PC-3 (cell line): ENCODE data around the gene AGTPBP1. TPM values are rescaled to one million over a fixed set of nuclear protein-coding genes. Genes with fewer than 3 reads are reported as not detected.
"Not testable (repeated sequence)": the region's sequence is repeated elsewhere in the genome, so short reads cannot be mapped to it uniquely, and the experiment has no call there.

Source experiments
- ATAC-seq: fragments of 200-7000 bp; cut with Tn5 transposase; 2 replicates; pipeline ENCODE4 v1.9.1; 2020; ENCODE audit warnings: mild to moderate bottlenecking, moderate library complexity
- BruUV-seq: library from RNA; stranded (reverse); fragments of 400-500 nt; replicated peaks from 2 replicates; lab custom pipeline; 2021; lab: Mats Ljungman, UMichigan
- CTCF ChIA-PET: fragments of 300-600 bp; sonication (Branson Sonifier 250); formaldehyde crosslinking; loops from one replicate; lab custom pipeline; 2022; ENCODE audit warnings: antibody characterized with exemption; lab: Charles Lee
- POLR2A ChIA-PET: fragments of 300-600 bp; sonication (Branson Sonifier 250); formaldehyde crosslinking; loops from one replicate; lab custom pipeline; 2022; ENCODE audit warnings: antibody characterized with exemption; ENCODE audit not compliant: unreplicated experiment; lab: Charles Lee
- DNase-seq: peaks from one replicate; pipeline ENCODE4 v3.0.0-alpha.2; 2015
- H2AFZ ChIP-seq: fragments of 300-600 bp; sonication (generic); 2 replicates; pipeline ENCODE4 v1.6.0; 2016; ENCODE audit warnings: antibody characterized with exemption, low read length
- H3F3A ChIP-seq: fragments of 300-600 bp; sonication (generic); one replicate; pipeline ENCODE4 v1.6.0; 2017; ENCODE audit warnings: antibody characterized with exemption, low read length, control low read depth, mild to moderate bottlenecking; ENCODE audit not compliant: unreplicated experiment
- H3K27ac ChIP-seq: fragments of 300-600 bp; sonication (generic); 2 replicates; pipeline ENCODE4 v1.5.1; 2016; ENCODE audit warnings: mild to moderate bottlenecking, low read length
- H3K27me3 ChIP-seq: fragments of 300-600 bp; sonication (generic); 2 replicates; pipeline ENCODE4 v1.6.1; 2016; ENCODE audit warnings: low read length, mixed read lengths
- H3K36me3 ChIP-seq: fragments of 300-600 bp; sonication (generic); 2 replicates; pipeline ENCODE4 v1.6.1; 2016; ENCODE audit warnings: low read depth, mixed run types, low read length, mixed read lengths
- H3K4me1 ChIP-seq: fragments of 300-600 bp; sonication (generic); 2 replicates; pipeline ENCODE4 v1.5.1; 2016; ENCODE audit warnings: low read length; ENCODE audit not compliant: insufficient read depth
- H3K4me2 ChIP-seq: fragments of 300-600 bp; sonication (generic); 2 replicates; pipeline ENCODE4 v1.6.0; 2016; ENCODE audit warnings: low read length
- H3K4me3 ChIP-seq: fragments of 300-600 bp; sonication (generic); 2 replicates; pipeline ENCODE4 v1.5.1; 2016; ENCODE audit warnings: mild to moderate bottlenecking, low read length, mixed read lengths
- H3K79me2 ChIP-seq: fragments of 300-600 bp; sonication (generic); 2 replicates; pipeline ENCODE4 v1.6.1; 2017; ENCODE audit warnings: low read length, mixed read lengths
- H3K9ac ChIP-seq: fragments of 300-600 bp; sonication (generic); 2 replicates; pipeline ENCODE4 v1.6.0; 2016; ENCODE audit warnings: mild to moderate bottlenecking, low read length
- H3K9me2 ChIP-seq: fragments of 300-600 bp; sonication (generic); replicated peaks from 2 replicates; pipeline ENCODE4 v1.6.1; 2016; ENCODE audit warnings: mixed run types, low read length, mixed read lengths
- H3K9me3 ChIP-seq: fragments of 300-600 bp; sonication (generic); 2 replicates; pipeline ENCODE4 v1.6.1; 2016; ENCODE audit warnings: low read length, mixed read lengths
- H4K20me1 ChIP-seq: fragments of 300-600 bp; sonication (generic); 2 replicates; pipeline ENCODE4 v1.6.1; 2016; ENCODE audit warnings: low read length, mixed read lengths
- CTCF ChIP-seq: fragments of 300-600 bp; sonication (generic); conservative IDR thresholded peaks from 2 replicates; pipeline ENCODE4 v1.5.1; 2017; ENCODE audit warnings: antibody characterized with exemption, low read depth, mild to moderate bottlenecking, low read length
- EZH2 ChIP-seq: fragments of 300-600 bp; sonication (generic); IDR thresholded peaks from one replicate; pipeline ENCODE4 v1.6.1; 2017; ENCODE audit warnings: antibody characterized with exemption, mild to moderate bottlenecking, low read length; ENCODE audit not compliant: unreplicated experiment
- EZH2phosphoT487 ChIP-seq: fragments of 300-600 bp; sonication (generic); IDR thresholded peaks from 2 replicates; pipeline ENCODE4 v1.6.1; 2018; ENCODE audit warnings: mild to moderate bottlenecking, antibody characterized with exemption, low read length, borderline replicate concordance
- intact Hi-C: fragments of 100-400 bp; cut with micrococcal nuclease; formaldehyde crosslinking; loops from 2 replicates; pipeline ENCODE4 v1.9.0; 2023
- total RNA-seq: library from RNA; depleted of rRNA; stranded (reverse); fragments of >200 nt; gene quantifications from 2 replicates; pipeline ENCODE4 v1.2.3, GENCODE V29; 2014

The AGTPBP1 gene
- total RNA-seq, 1 experiment from 2014 or later: 6.0 TPM

GRCh38 chr9:85757716-85758115 lies 16.0 kb upstream of the AGTPBP1 start:
- H3K9ac ChIP-seq, H2AFZ ChIP-seq, H4K20me1 ChIP-seq, H3K79me2 ChIP-seq, CTCF ChIA-PET, ATAC-seq, H3K4me1 ChIP-seq, H3K9me3 ChIP-seq, H3F3A ChIP-seq, H3K9me2 ChIP-seq, H3K27ac ChIP-seq, H3K27me3 ChIP-seq, DNase-seq, BruUV-seq, H3K4me3 ChIP-seq, POLR2A ChIA-PET, H3K36me3 ChIP-seq, H3K4me2 ChIP-seq, intact Hi-C loops: not testable (repeated sequence)

- H2AFZ ChIP-seq, H3K4me3 ChIP-seq, H3K27ac ChIP-seq, H4K20me1 ChIP-seq, intact Hi-C loops, H3F3A ChIP-seq, CTCF ChIA-PET, POLR2A ChIA-PET, H3K79me2 ChIP-seq, H3K4me2 ChIP-seq, H3K9me3 ChIP-seq, BruUV-seq, H3K27me3 ChIP-seq, H3K4me1 ChIP-seq, H3K36me3 ChIP-seq, DNase-seq, H3K9me2 ChIP-seq, ATAC-seq, H3K9ac ChIP-seq: not testable (repeated sequence)
These were observed 14.5 kb upstream of the AGTPBP1 start for GRCh38 chr9:85756216-85756615.

GRCh38 chr9:85746309-85746708 lies 4.6 kb upstream of the AGTPBP1 start:
- Histone ChIP-seq H3F3A (no peaks in the 10 kb centered on the region), H3K9me3 (no peaks in the 10 kb centered on the region), H3K4me3 (no peak overlapping the region), H3K4me1 (peaks cover 8% of the 10 kb centered on the region; the same call in 1 of the 2 replicates), H2AFZ (no peak overlapping the region), H4K20me1 (no peaks in the 10 kb centered on the region), H3K9ac (no peak overlapping the region), H3K4me2 (no peak overlapping the region), H3K79me2 (no peaks in the 10 kb centered on the region), H3K36me3 (no peaks in the 10 kb centered on the region), H3K27ac (no peak overlapping the region), H3K9me2 (no peaks in the 10 kb centered on the region), H3K27me3 (no peaks in the 10 kb centered on the region)
- BruUV-seq: no TSS peak
- TF ChIP-seq CTCF: no peak
- TF ChIP-seq EZH2phosphoT487: no peak
- TF ChIP-seq EZH2: no peak
- POLR2A ChIA-PET: no interaction called here
- DNase-seq (no peak), ATAC-seq (no peak)
- CTCF ChIA-PET: no interaction called here
- intact Hi-C loops: no loop called here

GRCh38 chr9:85745203-85745602 lies 3.4 kb upstream of the AGTPBP1 start:
- Histone ChIP-seq H3K27ac (no peak overlapping the region), H3F3A (no peaks in the 10 kb centered on the region), H4K20me1 (0 out of 2 replicates have a peak, but pooled peaks cover 3% of the 10 kb centered on the region), H3K9me2 (no peaks in the 10 kb centered on the region), H3K79me2 (peaks cover 6% of the 10 kb centered on the region), H3K9me3 (no peaks in the 10 kb centered on the region), H3K4me3 (no peak overlapping the region), H3K36me3 (no peaks in the 10 kb centered on the region), H3K4me2 (no peak overlapping the region), H2AFZ (no peak overlapping the region), H3K27me3 (no peaks in the 10 kb centered on the region), H3K9ac (no peak overlapping the region), H3K4me1 (peaks cover 13% of the 10 kb centered on the region; the same call in 1 of the 2 replicates)
- intact Hi-C loops: no loop called here
- CTCF ChIA-PET: no interaction called here
- TF ChIP-seq CTCF (no peak), EZH2phosphoT487 (no peak), EZH2 (no peak)
- no peak for ATAC-seq
- DNase-seq: no peak
- BruUV-seq: no TSS peak
- POLR2A ChIA-PET: no interaction called here
